Activated T-cell treated with anti-CD3 and anti-CD28 coated beads, Interleukin-2, amount 50 U/mL, for 72 hours (primary cell): Measurements from ENCODE around the gene YKT6. TPM values are rescaled to one million over a fixed set of nuclear protein-coding genes. Genes with fewer than 3 reads are reported as not detected.
"Not testable (repeated sequence)": the region's sequence is repeated elsewhere in the genome, so short reads cannot be mapped to it uniquely, and the experiment has no call there.

Source experiments
- ATAC-seq, 2 donors: fragments of 150-1000 bp; cut with Tn5 transposase; replicated peaks in 1 of 2; 2 replicates each; pipeline ENCODE4 v1.10.0; 2021; ENCODE audit warnings: moderate library complexity in 2 of 2, mild to moderate bottlenecking in 1 of 2
- DNase-seq, 2 donors: peaks; one replicate each; pipeline ENCODE4 v3.0.0; 2021 to 2022; ENCODE audit warnings: mixed read lengths in 1 of 2
- H3K27ac Mint-ChIP-seq: one replicate; pipeline ENCODE4 v1.8.0; 2022; ENCODE audit warnings: mild to moderate bottlenecking, moderate library complexity, mixed read lengths
- H3K27me3 Mint-ChIP-seq: one replicate; pipeline ENCODE4 v1.8.0; 2022; ENCODE audit warnings: low read depth, mixed read lengths
- H3K36me3 Mint-ChIP-seq, 2 donors: one replicate each; pipeline ENCODE4 v1.8.0; 2022; ENCODE audit warnings: mixed read lengths in 2 of 2, mild to moderate bottlenecking in 1 of 2; ENCODE audit not compliant: insufficient read depth in 2 of 2
- H3K4me1 Mint-ChIP-seq: one replicate; pipeline ENCODE4 v1.8.0; 2022; ENCODE audit warnings: low read depth, mixed read lengths
- H3K4me3 Mint-ChIP-seq, 2 donors: one replicate each; pipeline ENCODE4 v1.8.0; 2022; ENCODE audit warnings: mild to moderate bottlenecking in 2 of 2, mixed read lengths in 2 of 2, moderate library complexity in 2 of 2
- H3K9me3 Mint-ChIP-seq, 2 donors: one replicate each; pipeline ENCODE4 v1.8.0; 2022; ENCODE audit warnings: mixed read lengths in 2 of 2
- total RNA-seq, 2 donors: library from RNA; stranded (reverse); gene quantifications; one replicate each; pipeline ENCODE4 v1.2.3, GENCODE V29; 2022

The YKT6 gene
- total RNA-seq, 2 donors from 2014 or later, result 66.0 to 72.3 TPM

DNA sequence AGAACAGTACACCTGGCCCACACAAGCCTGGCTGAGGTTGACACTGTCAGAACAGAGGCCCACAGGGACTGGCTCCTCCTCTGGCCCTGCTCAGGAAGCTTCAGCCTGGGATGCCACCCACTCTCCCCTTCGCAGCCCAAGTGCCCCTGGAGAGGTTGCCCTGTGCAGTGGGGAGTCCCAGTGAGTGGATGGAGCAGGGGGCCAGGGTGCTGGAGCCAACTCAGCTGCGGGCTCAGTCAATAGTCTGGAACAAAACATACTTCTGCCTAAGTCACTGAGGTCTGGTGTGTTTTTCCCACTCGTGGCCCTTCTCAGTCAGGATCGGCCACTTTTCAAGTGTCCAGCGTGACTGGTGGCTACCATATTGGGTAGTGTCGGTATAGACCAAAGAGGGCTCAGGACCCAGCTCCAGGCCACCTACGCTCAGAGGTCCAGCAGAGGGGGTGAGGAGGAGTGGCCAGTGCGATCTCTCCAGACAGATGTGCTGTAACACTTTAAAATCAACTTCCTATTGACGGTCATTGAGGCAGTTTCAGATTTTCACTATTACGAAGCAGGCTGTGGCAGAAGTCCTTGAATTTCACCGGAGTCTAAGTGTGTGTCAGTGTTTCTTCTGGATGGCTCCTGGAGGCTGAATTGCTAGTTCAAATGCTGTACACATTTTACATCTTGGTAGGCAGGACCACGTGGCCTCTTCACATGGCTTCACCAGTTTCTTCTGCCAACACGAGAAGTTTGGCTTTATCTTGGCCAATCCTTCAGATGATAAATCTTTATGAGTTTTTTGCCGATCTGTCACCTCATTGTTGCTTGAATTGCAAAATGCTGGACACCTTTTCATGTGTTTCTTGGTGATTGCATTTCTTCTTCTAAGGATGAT is 10.5 kb upstream of the YKT6 start:
- no peaks in the 10 kb centered on the region for H3K9me3 Mint-ChIP-seq
- DNase-seq (no peak), ATAC-seq (no peak)
- no peak overlapping the region for H3K27ac Mint-ChIP-seq
- H3K4me3 Mint-ChIP-seq, result no peak overlapping the region
- no peaks in the 10 kb centered on the region for H3K36me3 Mint-ChIP-seq
- H3K4me1 Mint-ChIP-seq, result peaks cover 10% of the 10 kb centered on the region
- peaks cover 8% of the 10 kb centered on the region for H3K27me3 Mint-ChIP-seq

DNA sequence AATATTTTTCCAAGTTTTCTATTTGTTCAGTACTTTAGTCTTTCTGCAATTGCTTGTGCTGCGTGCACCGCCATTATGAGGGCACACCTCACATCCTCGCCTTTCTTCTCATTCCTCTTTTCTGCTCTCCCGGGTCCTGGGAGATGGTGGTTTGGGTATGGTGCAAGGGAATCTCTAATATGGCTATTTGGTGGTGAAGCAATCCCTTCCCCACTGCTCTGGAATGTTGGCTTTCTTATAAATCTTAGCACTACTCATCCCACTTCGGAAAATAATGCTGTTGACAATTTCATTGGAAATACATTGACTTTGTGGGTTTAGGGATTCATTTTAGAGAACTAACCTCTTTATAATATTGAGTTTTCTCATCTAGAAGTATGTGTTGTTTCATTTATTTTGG is 9.6 kb upstream of the YKT6 start:
- no peak overlapping the region for H3K27ac Mint-ChIP-seq
- H3K4me1 Mint-ChIP-seq, result peaks cover 15% of the 10 kb centered on the region
- no peaks in the 10 kb centered on the region for H3K9me3 Mint-ChIP-seq
- DNase-seq (no peak), ATAC-seq (no peak)
- H3K4me3 Mint-ChIP-seq, result no peak overlapping the region
- peaks cover 8% of the 10 kb centered on the region for H3K27me3 Mint-ChIP-seq
- no peaks in the 10 kb centered on the region for H3K36me3 Mint-ChIP-seq

DNA sequence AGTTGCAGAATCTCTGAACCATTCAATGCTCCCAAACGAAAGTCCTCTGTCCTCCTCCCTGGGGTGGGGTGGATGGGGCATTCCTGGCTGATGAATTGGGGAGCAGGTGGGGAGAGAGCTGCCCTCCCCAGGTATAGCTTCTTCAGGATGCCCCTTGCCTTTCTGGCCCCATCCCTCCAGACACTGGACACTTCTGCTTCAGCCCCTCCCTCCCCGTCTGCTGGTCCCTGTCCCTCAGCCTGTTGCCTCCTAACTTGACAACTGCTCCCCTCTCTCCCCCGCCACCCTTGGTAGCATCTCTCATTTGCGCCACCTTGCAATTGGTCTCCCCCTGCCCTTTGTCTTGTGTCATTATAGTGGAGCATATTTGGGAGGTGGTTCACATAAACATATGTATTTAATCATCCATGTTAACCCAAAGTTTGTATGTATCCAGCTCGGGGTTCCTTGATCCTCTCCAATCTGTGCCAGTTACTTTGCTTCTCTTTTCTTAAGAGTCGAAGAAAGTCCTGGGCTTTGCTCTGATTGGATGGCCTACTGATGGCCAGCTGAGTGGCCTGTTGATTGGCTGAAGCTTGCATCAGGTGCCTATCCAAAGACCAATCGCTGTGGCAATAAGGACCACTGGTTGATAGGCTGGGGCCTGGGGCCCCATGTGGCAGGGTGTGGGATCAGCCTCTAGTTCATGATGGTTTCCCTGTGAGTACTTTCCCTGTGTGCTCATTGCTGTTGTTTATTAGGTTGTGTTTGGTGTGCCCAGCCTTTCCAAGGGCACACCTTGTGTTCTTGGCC is 7.6 kb upstream of the YKT6 start:
- Mint-ChIP-seq H3K4me1 (peaks cover 23% of the 10 kb centered on the region), H3K4me3 (no peak overlapping the region), H3K27ac (no peak overlapping the region), H3K36me3 (no peaks in the 10 kb centered on the region), H3K9me3 (no peaks in the 10 kb centered on the region), H3K27me3 (peaks cover 8% of the 10 kb centered on the region)
- ATAC-seq, result peak; percentile 20 to 21
- no peak for DNase-seq

DNA sequence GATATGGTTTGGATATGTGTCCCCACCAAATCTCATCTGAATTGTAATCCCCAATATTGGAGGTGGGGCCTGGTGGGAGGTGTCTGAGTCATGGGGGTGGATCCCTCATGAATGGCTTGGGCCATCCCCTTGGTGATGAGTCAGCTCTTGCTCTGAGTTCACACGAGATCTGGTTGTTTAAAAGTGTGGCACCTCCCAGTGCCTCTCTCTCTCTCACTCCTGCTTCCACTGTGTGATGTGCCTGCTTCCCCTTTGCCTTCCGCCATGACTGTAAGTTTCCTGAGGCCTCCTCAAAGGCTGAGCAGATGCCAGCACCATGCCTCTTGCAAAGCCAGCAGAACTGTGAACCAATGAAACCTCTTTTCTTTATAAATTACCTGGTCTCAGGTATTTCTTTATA is 6.7 kb upstream of the YKT6 start:
- Mint-ChIP-seq H3K27ac (no peak overlapping the region), H3K27me3 (peaks cover 8% of the 10 kb centered on the region), H3K36me3 (no peaks in the 10 kb centered on the region), H3K4me3 (no peak overlapping the region), H3K9me3 (no peaks in the 10 kb centered on the region), H3K4me1 (peaks cover 23% of the 10 kb centered on the region)
- peak; percentile 55 to 68 for DNase-seq
- peak; percentile 82 to 83 for ATAC-seq

DNA sequence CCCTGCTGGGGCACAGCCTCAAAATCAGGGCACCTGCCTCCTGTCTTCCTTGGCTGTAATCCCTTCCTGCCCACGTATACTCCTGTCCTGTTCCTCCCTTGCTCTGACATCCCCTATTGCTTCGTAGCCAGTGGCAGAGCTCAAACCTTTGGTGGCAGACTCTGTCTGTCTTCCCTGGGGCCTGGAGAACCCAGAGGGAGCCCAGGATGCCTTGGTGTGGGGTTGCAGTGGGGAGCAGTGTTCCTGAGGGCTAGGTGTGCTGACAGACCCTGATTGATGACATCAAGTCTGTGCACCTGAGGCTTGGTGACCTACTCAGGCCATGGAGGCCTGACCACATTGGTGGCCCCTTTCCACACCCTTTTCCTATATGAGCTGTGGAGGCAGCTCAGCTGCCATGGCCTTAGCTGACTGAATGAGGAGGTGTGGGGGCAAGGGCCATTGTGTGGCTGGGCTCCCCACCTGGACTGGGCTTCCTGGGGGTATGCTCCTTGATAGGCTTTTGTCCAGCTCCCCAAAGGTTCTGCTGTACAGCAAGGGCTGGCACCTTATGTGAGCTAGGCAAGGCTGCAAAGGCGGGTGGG is 6.1 kb upstream of the YKT6 start:
- H3K27ac Mint-ChIP-seq, result no peak overlapping the region
- no peak for DNase-seq
- H3K4me3 Mint-ChIP-seq, result no peak overlapping the region
- peaks cover 8% of the 10 kb centered on the region for H3K27me3 Mint-ChIP-seq
- H3K4me1 Mint-ChIP-seq, result peaks cover 23% of the 10 kb centered on the region
- ATAC-seq, result no peak
- no peaks in the 10 kb centered on the region for H3K9me3 Mint-ChIP-seq
- no peaks in the 10 kb centered on the region for H3K36me3 Mint-ChIP-seq

DNA sequence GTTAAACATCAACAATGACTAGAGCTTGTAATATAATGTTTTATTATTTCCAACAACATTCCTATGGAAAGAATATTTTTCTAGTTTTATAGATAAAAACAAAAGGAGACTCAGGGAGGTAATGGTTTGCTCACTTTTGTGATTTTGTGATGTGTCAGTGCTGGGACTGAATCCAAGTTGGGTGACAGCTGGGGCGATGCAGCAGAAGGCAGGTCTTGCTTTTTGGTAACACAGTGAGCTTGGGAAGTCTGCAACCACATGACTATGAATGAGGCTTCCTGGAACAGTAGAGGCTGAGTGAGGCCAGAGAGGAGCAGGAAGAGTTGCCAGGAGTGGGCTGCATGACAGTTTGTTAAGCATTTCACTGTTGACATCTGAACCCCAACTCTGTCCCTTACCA is 4.9 kb upstream of the YKT6 start:
- peaks cover 5% of the 10 kb centered on the region for H3K27me3 Mint-ChIP-seq
- no peak overlapping the region for H3K4me3 Mint-ChIP-seq
- no peaks in the 10 kb centered on the region for H3K9me3 Mint-ChIP-seq
- peaks cover under 1 to 2% of the 10 kb centered on the region in 2 donors for H3K36me3 Mint-ChIP-seq
- no peak overlapping the region for H3K27ac Mint-ChIP-seq
- ATAC-seq, result no peak
- no peak for DNase-seq
- peaks cover 23% of the 10 kb centered on the region for H3K4me1 Mint-ChIP-seq

DNA sequence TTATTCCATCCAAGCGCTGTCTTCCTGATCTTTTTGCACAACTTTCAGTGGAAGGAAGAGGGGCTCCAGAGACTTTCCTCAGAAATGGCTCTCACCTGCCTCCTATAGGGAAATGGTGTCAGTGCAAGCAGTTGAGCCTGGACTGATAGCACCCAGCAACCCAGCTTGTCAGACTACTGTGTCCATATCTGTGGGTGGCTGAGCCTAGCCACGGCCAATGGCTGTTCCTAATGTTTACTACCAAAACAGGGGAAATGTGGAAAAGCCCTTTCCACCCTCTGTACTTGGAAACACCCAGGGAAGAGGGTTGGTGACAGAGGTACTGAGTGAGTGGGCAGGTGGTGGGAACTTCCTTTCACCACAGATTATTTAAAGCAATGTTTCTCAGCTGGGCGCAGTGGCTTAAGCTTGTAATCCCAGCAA is 4.3 kb upstream of the YKT6 start:
- peak; percentile 35 to 45 for DNase-seq
- H3K4me1 Mint-ChIP-seq, result peaks cover 24% of the 10 kb centered on the region
- H3K27me3 Mint-ChIP-seq, result no peaks in the 10 kb centered on the region
- H3K36me3 Mint-ChIP-seq, result peaks cover 2 to 4% of the 10 kb centered on the region in 2 donors
- H3K9me3 Mint-ChIP-seq, result no peaks in the 10 kb centered on the region
- ATAC-seq, result no peak
- H3K4me3 Mint-ChIP-seq, result no peak overlapping the region
- no peak overlapping the region for H3K27ac Mint-ChIP-seq

DNA sequence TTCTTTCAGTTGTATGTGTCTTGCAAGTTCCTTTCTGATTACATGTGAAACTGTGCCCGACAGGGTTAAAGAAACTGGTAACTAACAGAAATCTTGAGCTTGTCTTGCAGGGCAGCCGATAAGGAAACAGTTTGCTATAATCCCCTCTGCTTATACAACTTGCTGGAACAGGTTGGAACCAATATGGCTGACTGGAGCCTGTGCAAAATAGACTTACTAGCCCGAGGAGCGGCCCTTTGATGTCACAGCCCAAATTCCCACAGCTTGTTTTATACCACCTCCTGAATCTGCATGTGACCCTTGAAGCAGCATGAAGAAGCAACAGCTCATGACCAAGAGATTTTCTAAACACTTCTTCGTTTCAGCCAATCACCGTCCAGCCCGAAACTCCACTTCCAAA is 3.3 kb upstream of the YKT6 start:
- Mint-ChIP-seq H3K4me1 (peaks cover 34% of the 10 kb centered on the region), H3K9me3 (no peaks in the 10 kb centered on the region), H3K27ac (no peak overlapping the region), H3K4me3 (no peak overlapping the region), H3K27me3 (no peaks in the 10 kb centered on the region), H3K36me3 (peaks cover 2 to 4% of the 10 kb centered on the region in 2 donors)
- no peak for ATAC-seq
- DNase-seq, result no peak

DNA sequence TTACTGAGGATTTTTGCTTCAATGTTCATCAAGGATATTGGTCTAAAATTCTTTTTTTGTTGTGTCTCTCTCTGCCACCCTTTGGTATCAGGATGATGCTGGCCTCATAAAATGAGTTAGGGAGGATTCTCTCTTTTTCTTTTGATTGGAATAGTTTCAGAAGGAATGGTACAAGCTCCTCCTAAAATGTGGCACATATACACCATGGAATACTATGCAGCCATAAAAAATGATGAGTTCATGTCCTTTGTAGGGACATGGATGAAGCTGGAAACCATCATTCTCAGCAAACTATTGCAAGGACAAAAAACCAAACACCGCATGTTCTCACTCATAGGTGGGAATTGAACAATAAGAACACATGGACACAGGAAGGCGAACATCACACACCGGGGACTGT is 615 bp upstream of the YKT6 start:
- not testable (repeated sequence) for H3K27me3 Mint-ChIP-seq, H3K27ac Mint-ChIP-seq, DNase-seq, H3K36me3 Mint-ChIP-seq, ATAC-seq, H3K9me3 Mint-ChIP-seq
- Mint-ChIP-seq H3K4me1 (peaks cover 37% of the 10 kb centered on the region), H3K4me3 (peak overlapping the region; percentile 83 to 90)

DNA sequence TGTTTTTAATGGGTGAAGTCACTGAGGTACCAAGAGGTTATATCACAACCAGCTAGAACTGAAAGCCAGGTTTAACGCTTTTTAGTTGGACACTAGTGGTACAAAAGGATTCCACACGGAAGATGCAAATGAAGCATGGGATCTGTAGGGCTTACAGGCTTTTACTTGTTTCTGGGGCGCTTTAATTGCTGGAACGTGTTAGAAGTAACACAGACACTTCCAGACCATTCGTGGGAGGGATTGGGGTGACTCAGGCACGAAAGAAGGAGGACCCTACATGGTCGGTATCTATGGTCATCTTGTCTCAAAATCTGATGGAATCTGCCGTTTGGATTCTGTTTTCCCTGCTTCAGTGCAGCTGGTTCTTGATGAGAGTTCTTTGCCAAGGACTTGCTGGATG is 1.0 kb downstream of the YKT6 start:
- H3K27ac Mint-ChIP-seq, result peak overlapping the region; percentile 39
- no peak for DNase-seq
- H3K4me1 Mint-ChIP-seq, result peaks cover 30% of the 10 kb centered on the region
- peaks cover 4 to 8% of the 10 kb centered on the region in 2 donors for H3K36me3 Mint-ChIP-seq
- H3K9me3 Mint-ChIP-seq, result no peaks in the 10 kb centered on the region
- H3K27me3 Mint-ChIP-seq, result no peaks in the 10 kb centered on the region
- H3K4me3 Mint-ChIP-seq, result peak overlapping the region; percentile 90 to 93
- no peak for ATAC-seq

DNA sequence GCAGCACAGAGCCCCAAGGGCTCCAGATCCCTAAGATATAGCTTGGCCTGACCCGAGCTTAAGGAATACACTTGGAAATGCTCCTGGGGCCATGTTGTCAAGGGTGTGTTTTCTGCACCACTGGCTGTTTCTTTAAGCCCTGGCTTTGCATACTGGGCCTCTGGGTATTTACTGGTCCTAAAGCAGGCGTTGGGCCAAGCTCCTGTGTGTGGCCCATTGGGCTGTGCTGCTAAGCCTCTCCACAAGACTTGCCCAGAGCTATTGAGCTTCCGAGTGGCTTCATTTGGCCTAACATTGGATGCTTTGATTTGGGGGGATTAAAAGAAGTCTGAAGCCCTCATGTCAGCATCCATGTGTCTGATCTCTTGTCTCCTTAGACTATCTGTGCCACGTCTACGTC is 5.2 kb downstream of the YKT6 start:
- Mint-ChIP-seq H3K27me3 (no peaks in the 10 kb centered on the region), H3K4me1 (peaks cover 29% of the 10 kb centered on the region), H3K9me3 (no peaks in the 10 kb centered on the region), H3K4me3 (no peak overlapping the region), H3K36me3 (peaks cover 5 to 9% of the 10 kb centered on the region in 2 donors), H3K27ac (no peak overlapping the region)
- no peak for ATAC-seq
- no peak for DNase-seq

DNA sequence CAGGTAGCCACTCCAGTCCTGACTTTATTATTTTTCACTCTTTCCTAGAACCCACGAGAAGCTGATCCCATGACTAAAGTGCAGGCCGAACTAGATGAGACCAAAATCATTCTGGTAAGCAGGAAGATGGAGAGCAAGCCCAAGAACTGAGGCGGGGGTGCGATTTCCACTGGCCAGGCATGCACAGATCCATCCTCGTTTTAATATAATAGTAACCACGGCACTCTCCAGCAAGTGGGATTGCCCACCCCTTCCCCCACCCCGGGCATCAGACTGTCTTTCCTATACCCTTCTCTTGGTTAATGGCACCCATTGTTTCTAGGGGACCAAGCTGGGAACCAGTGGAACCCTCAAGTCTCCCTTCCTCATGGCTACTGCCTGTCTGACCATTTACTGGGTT is 7.3 kb downstream of the YKT6 start:
- Mint-ChIP-seq H3K27ac (no peak overlapping the region), H3K4me3 (no peak overlapping the region), H3K9me3 (no peaks in the 10 kb centered on the region), H3K4me1 (peaks cover 13% of the 10 kb centered on the region), H3K27me3 (no peaks in the 10 kb centered on the region), H3K36me3 (peaks cover 7 to 9% of the 10 kb centered on the region in 2 donors)
- DNase-seq, result no peak
- no peak for ATAC-seq

DNA sequence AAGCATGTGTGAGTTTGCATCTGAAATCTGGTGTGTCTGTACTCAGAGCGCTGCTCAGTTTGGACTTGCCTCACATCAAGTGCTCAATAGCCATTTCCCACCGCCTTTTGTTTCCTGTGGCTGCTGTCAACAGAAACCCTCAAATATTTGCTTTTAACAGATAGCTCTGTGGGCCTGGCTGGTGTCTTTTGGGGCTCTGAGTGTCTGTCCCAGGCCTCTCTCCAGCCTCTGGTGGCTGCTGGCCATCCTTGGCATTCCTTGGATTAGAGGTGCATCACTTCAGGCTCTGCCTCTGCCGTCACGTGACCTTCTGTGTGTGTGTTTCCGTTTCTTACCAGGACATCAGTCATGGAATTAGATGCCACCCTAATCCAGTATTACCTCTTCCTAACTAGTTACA is 9.3 kb downstream of the YKT6 start:
- no peak for DNase-seq
- no peak overlapping the region for H3K4me3 Mint-ChIP-seq
- H3K9me3 Mint-ChIP-seq, result no peaks in the 10 kb centered on the region
- no peaks in the 10 kb centered on the region for H3K27me3 Mint-ChIP-seq
- H3K4me1 Mint-ChIP-seq, result peaks cover 5% of the 10 kb centered on the region
- no peak for ATAC-seq
- peaks cover 7 to 8% of the 10 kb centered on the region in 2 donors for H3K36me3 Mint-ChIP-seq
- no peak overlapping the region for H3K27ac Mint-ChIP-seq
